Retinal pigment epithelial cell (primary cell): Measurements from ENCODE around the gene NIP7.
A peak's percentile ranks its signal among the peaks of the same experiment; 100 is the strongest.

ENCODE experiments used
- DNase-seq: peaks from one replicate; pipeline ENCODE4 v3.0.0-alpha.2; 2010; ENCODE audit warnings: low read depth
- H3K4me3 ChIP-seq: 2 replicates; pipeline ENCODE4 v1.5.1; 2011; ENCODE audit warnings: mild to moderate bottlenecking, low read length, control low read depth, moderate library complexity
- TF ChIP-seq, protein P1 (sequence below): conservative IDR thresholded peaks from 2 replicates; pipeline ENCODE4 v1.5.1; 2011; ENCODE audit warnings: low read depth, low read length, control low read depth, inconsistent platforms

NIP7 gene

DNA sequence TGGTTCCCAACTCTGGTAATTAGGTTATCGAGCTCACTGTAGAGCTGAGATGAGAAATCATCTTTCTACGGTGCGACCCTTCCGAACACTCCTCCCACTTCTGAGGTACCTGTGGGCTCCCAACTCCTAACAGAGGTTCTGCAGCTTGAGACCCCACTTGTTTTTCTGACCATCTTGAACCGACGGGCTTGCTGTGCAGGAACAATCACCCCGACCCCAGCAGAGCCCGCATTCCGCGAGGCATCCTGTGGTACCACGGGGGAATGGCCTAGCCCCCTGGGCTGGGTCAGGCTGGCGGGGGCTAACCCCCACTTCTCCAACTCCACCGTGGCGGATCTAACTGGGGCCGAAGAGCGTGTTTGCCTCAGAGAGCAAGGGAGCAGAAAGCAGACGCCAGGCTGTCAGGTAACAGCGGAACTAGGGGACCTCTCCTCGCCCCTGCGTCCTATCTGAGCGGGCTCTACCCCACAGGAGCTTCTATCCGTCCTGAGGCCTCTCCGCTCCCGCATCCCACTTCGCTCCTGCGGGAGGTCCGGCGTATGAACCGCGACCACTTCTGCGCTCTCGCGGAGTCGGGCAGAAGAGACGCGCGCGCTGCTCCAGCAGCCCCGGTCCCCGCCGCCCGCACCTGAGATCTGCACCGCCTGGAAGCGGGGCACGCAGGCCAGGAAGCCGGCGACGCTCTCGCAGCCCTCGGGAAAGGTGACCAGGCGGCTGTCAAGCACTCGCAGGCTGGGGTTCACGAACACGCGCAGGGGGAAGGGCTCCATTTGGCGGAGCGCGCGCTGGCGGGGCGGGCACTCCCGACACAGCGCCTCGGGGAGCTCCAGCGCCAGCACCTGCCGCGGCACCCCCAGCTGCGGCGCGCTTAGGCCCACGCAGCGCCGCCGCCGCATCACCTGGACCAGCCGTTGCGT, 9.9 kb upstream of the NIP7 start:
- peak overlapping the region; percentile 69 for H3K4me3 ChIP-seq
- TF ChIP-seq, protein P1, sequence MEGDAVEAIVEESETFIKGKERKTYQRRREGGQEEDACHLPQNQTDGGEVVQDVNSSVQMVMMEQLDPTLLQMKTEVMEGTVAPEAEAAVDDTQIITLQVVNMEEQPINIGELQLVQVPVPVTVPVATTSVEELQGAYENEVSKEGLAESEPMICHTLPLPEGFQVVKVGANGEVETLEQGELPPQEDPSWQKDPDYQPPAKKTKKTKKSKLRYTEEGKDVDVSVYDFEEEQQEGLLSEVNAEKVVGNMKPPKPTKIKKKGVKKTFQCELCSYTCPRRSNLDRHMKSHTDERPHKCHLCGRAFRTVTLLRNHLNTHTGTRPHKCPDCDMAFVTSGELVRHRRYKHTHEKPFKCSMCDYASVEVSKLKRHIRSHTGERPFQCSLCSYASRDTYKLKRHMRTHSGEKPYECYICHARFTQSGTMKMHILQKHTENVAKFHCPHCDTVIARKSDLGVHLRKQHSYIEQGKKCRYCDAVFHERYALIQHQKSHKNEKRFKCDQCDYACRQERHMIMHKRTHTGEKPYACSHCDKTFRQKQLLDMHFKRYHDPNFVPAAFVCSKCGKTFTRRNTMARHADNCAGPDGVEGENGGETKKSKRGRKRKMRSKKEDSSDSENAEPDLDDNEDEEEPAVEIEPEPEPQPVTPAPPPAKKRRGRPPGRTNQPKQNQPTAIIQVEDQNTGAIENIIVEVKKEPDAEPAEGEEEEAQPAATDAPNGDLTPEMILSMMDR, result no peak
- no peak for DNase-seq

DNA sequence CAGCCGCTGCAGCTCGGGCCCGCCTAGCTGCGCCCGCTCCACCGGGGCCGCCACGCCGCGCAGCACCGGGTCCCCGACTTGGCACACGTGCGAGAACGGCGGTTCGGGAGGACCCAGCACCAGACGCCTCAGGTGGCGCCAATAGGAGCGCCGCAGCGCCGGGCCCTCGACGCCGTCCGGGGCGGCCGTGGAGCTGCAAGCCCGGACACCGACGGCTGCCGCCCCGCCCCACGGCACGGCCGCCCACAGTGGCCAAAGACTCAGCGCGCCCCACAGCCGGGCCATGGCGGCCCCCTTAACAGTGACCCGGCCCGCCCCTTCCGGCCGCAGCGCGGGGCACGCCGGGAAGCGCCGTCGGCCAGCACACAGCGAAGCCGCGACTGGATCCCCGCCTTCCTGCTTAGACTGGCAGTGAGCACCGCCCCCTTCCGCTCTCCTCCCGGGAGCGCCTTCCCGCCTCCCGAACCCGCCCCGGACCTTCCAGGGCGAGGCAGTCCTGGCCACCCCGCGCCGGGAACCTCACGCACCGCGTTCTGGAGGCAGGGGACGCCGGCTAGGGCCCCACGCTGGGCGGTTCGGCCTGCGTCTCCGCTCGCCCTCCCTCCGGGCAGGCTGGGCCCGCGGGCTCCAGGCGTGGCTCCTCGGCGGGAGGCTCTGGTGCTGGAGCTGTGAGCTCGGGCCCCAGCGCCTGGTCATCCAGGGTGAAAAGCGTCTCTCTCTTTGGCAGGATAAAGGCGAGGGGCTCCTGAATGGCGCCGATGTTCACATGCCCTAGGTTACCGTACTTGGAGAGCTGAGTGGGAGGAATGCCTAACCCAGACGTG, 9.1 kb upstream of the NIP7 start, which contains the start of gene PDF:
TSS of gene PDF (minus strand) at position 303 of the 824 bp plus-strand sequence. CDS start at position 285, 18 bp downstream.
- DNase-seq, result peak; percentile 71
- TF ChIP-seq, protein P1, result no peak
- H3K4me3 ChIP-seq, result peak within 1 kb of the TSS; percentile 69

DNA sequence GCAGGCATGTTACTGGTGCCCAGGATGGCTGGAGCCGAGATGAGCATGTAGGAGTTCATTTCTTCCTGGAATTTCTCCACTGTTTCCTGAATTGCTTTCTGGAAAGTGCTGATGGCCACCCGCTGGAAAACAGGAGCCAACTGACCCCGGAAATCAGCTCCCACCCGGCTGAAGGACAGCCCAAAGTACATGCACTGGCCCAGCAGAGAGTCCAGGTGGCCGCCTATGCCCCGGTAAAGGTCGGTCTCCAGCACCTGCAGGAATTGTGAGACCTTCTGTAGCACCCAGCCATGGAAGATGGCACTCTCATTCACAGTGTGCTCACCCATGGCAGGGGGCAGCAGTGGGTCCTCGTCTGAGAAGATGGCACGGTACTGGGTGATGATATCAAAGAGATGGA, 4.9 kb upstream of the NIP7 start:
- H3K4me3 ChIP-seq, result no peak overlapping the region
- TF ChIP-seq, protein P1, result no peak
- no peak for DNase-seq

DNA sequence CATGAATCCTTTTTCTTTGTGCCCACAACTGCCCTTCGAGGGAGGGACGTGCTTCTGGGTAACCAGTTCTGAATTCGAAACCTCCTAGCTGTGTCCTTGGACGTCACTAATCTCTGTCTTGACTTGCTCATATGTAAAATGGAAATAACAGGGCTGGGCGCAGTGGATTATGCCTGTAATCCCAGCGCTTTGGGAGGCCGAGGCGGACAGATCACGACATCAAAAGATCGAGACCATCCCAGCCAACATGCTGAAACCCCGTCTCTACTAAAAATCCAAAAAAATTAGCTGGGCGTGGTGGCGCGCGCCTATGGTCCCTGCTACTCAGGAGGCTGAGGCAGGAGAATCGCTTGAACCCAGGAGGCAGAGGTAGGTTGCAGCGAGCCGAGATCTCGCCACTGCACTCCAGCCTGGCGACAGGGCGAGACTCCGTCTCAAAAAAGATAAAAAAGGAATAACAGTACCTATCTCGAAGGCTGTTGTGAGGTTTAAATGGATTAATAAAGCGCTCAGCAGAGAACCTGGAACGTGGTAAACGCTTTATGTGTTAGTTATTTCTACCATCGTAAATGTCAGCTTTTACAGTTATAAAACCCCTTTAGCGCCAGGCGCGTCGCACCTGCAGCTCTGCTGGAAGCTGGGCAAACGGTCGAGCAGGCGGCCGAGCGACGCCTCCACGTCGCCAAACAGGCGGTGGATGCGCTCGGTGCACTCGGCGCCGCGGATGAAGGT, 849 bp upstream of the NIP7 start:
- DNase-seq, result no peak
- H3K4me3 ChIP-seq, result peak overlapping the region; percentile 93
- TF ChIP-seq, protein P1, result no peak

DNA sequence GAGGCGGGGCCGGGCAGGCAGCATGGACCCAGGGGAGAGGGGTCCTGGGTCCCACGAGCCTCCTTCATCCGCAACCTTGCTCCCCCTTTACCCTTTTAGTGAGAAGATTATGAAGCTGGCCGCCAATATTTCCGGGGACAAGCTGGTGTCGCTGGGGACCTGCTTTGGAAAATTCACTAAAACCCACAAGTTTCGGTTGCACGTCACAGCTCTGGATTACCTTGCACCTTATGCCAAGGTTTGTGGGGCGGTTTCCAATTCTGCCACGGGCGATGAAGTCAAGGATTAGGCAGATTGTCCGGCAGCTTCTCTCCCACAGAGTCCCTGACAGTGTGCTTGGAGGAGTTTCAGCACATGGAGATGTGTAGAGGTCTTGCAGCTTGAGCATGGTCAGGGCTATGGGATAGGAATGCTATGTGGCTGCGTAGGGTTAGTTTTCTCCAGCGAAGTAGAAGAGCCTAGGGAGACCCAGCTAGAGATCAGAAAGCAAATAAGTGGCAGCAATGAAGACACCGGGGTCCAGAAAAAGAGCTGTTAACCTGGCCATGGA, 598 bp downstream of the NIP7 start:
- no peak for DNase-seq
- TF ChIP-seq, protein P1, result no peak
- peak overlapping the region; percentile 93 for H3K4me3 ChIP-seq

DNA sequence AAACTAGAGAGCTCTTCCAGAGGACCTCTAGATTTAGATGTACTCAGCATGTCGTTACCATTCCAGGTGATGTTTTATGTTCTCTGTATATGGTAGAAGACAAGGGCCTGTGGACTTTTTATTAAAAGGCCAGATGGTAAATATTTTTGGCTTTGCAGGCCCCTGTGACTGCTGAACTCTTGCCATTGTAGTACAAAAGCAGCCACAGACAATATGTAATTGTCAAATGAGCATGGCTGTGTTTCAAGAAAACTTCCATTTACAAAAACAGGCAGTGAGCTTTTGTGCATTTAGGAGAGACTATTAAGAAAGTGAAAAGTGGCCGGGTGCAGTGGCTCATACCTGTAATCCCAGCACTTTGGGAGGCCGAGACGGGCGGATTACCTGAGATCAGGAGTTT, 4.6 kb downstream of the NIP7 start:
- no peak overlapping the region for H3K4me3 ChIP-seq
- DNase-seq, result no peak
- TF ChIP-seq, protein P1, result no peak
